Activated CD4-positive, alpha-beta T cell treated with anti-CD3 and anti-CD28 coated beads for 48 hours (primary cell): ENCODE results near the gene PAK2.
"Not testable (repeated sequence)": the region's sequence is repeated elsewhere in the genome, so short reads cannot be mapped to it uniquely, and the experiment has no call there.

Experiments
- DNase-seq: peaks from one replicate; pipeline ENCODE4 v3.0.0-alpha.2; 2020

PAK2 gene

DNA sequence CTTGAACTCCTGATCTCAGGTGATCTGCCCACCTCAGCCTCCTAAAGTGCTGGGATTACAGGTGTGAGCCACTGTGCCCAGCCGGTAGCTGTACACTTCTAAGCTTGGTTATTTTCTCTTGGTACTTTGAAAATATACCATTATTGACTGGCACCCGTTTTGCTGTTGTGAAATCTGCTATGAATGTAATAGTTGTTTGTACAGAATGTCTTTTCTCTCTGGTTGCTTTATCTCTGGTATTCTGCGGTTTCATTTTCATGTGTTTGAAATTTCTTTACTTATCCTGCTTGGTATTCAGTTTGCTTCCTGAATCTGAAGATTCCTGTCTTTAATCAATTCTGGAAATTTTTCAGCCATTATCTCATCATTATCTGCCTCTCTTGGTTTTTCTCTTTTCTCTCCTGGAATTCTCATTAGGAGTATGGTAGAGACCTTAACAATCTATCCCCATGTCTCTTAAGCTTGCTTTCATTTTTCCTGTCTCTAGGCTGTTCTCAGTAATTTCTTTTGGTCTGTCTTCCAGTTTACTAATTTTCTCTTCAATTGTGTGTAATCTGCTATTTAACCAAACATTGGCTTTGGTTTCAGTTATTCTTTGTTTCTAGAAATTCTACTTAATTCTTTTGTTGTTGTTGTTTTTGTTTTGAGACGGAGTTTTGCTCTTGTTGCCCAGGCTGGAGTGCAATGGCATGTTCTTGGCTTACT lies 2.8 kb upstream of the PAK2 start:
- no peak for DNase-seq

DNA sequence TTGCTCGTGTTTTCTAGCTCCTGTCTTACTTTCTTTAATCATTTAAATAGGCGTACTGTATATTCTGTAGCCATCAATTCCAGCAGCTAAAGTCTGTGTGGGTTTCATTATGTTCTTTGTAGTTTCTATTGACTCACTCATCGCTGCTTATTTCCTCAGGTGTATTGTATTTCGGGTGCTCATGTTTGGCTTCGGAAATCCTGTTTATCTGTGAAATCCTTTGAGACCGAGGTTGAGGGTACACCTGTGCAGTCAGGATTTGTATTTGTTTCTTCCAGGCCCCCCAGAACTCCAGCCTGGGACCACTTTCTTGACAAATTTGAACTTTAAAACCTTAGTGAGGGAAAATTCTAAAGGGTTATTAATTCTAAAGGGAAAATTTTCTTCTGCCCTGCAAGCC lies 2.0 kb upstream of the PAK2 start:
- no peak for DNase-seq

DNA sequence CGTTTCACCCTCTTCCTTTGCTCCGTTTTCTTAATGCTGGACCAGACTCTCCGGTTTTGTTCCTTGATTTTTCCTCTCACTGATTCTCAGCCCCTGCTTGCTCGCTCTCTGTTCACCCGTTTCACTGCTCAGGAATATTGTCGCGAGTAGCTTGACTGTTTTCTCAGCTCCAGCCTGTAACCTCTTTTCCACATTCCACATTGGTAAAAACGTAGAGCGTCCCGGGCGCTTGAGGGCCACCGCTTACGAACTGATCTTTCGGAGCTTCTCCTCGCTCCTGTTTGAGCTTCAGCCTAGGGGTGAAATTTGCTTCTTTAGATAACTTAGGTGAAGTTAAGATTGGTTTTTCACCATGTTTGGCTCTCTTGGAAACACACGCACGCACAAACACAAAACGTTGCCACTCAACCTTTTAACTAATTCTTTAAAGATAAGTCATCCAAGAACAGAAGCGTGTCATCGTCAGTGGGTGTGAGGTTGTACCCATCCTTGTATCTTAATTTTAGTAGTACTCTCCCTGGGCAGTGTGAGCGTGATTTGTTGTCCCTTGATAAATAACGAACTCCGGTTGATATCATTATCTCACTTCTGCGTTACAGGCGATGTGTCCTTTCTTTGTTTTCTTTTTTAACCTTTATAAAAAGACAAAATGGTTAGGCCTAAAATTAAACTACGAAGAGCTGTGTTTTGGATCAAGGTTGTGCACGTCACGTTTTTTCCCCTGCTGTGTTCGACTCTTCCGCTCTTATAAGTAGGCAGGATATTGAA lies 1.0 kb downstream of the PAK2 start:
- peak; percentile 57 for DNase-seq

DNA sequence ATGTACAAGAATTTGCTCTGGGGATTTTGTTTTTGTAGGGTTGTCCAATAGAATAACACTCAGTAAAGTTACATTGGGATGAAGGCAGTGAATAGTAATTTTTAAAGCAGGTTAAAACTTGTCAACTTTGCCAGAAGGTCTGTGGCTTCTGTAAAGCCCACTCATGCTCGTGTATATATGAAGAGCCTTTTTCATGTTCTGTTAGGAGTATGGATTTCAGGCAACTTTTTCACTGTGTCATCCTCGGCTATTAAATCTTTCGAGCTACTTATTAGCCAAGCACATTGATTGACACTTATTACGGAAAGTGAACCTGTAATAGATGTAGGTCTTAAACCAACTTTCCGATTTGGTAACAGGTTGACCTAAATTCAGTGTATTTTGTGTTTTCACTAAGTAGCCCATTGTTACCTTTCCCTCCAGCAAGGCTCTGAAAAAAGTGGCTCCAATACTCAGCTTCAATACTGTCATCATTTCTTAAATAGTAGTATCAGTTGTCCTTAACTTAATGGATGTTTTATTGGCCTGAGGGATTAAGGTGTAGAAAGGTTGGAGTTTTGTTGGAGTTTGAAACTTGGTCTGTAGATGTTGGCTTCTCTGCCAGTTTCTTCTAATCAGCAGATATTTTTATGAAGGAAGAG lies 1.7 kb downstream of the PAK2 start:
- no peak for DNase-seq

GRCh38 chr3:196743569-196743968 lies 3.9 kb downstream of the PAK2 start:
- not testable (repeated sequence) for DNase-seq

DNA sequence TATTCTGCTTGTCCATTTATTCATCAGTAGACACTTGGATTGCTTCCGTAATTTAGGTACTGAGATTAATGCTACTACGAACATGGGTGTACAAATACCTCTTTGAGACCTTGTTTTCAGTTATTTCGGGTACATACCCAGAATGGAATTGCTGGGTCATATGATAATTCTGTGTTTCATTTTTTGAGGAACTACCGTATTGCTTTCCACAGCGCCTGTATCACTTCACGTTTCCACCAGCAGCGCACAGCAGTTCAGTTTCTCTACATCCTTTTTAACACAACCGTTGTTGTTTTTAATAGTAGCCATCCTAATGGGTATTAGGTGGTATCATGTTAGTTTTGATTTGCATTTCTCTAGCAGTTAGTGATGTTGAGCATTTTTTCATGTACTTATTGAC lies 9.5 kb downstream of the PAK2 start:
- no peak for DNase-seq

- no peak for DNase-seq
These were observed 13.5 kb downstream of the PAK2 start for GRCh38 chr3:196753201-196753600.

GRCh38 chr3:196754091-196754981 lies 14.7 kb downstream of the PAK2 start:
- no peak for DNase-seq

- DNase-seq, result no peak
These were observed 17.1 kb downstream of the PAK2 start for GRCh38 chr3:196756732-196757131.

GRCh38 chr3:196757876-196758739 lies 18.5 kb downstream of the PAK2 start:
- peak; percentile 11 for DNase-seq

DNA sequence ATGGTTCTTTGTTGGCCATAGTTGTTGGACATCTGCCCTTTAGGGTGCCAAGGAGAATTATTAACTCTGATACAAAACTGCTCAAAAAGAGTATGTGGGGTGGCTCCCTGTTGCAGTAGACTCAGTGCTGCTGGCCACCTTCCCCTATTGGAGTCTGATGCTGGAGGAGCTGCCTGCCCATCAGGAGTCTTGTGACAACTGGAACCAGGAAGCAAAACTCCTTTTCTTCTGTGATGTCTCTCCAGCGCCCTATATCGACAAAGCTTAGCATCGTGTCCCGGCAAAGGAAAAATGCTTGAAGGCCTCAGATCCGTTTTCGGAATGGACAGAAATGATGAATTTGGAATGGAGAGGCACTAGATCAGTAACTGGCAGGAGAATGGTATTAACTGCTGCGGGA lies 23.5 kb downstream of the PAK2 start:
- no peak for DNase-seq

GRCh38 chr3:196765454-196765853 lies 25.8 kb downstream of the PAK2 start:
- DNase-seq, result no peak

DNA sequence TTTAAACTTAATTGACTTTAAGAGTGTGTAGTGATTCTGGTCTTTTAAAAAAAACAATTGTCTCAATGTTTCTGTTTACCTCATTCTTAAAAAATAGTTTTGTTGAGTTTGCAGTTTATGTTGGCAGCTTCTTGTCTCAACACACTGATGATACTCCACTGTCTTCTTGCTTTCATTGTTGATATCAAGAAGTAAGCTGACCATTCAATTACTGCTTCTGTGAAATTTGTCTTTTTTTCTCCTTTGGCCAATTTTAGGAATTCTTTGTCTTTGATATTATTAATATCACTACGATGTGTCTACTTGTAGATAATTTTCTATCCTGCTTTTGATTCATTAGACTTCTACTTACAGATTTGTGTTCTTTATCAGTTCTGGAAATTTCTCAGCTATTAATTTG lies 31.4 kb downstream of the PAK2 start:
- no peak for DNase-seq

- no peak for DNase-seq
These were observed 32.4 kb downstream of the PAK2 start for GRCh38 chr3:196772102-196772501.

DNA sequence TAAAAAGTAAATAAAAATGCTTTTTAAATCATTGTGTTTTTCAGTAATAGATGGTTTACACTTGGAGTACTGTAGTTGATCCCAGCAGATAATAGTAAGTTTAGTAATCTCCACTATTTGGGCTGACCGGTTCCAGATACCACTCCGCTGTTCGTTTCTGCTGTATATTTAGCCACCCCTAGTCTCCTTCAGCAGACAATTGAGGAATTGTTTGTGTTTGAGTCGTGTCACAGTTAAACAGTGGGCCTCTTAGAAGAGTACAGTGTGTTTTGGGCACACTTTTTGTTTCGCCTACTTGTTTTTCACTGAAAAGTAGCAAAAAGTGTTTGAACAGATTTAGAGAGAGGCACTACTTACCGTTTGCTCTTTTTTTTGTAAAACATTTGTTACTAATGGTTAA lies 33.2 kb downstream of the PAK2 start:
- no peak for DNase-seq

- no peak for DNase-seq
These were observed 34.6 kb downstream of the PAK2 start for GRCh38 chr3:196774191-196774820.

- no peak for DNase-seq
These were observed 35.3 kb downstream of the PAK2 start for GRCh38 chr3:196774848-196775422.

- no peak for DNase-seq
These were observed 36.3 kb downstream of the PAK2 start for GRCh38 chr3:196775938-196776337.

GRCh38 chr3:196777836-196778235 lies 38.2 kb downstream of the PAK2 start:
- DNase-seq, result no peak

DNA sequence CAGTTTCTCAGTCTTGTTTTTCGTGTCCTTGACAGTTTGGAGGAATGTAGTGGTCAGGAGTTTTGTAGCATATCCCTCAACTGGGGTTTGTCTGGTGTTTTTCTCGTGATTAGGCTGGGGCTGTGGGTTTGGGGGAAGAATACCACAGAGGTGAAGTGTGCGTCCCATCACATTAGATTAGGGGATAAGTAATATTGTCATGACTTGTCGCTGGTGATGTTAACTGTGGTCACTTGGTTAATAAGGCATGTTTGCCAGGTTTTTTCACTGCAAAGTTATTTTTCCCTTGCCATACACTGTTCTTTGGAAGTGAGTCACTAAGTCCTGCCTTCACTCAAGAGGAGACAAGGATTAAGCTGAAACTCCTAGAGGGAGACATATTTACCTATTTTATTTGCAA lies 39.1 kb downstream of the PAK2 start:
- DNase-seq, result no peak

- DNase-seq, result no peak
These were observed 42.9 kb downstream of the PAK2 start for GRCh38 chr3:196782511-196782910.
